Stromal cell of bone marrow (primary cell): ENCODE measurements around the gene FUCA1.

Experiments
- DNase-seq: peaks from one replicate; pipeline ENCODE4 v3.0.0-alpha.2; 2012; ENCODE audit warnings: low read depth

The FUCA1 gene

GRCh38 chr1:23801338-23801748 is 66.7 kb downstream of the FUCA1 start:
- no peak for DNase-seq

GRCh38 chr1:23800400-23801337 is 67.4 kb downstream of the FUCA1 start, which contains the start of gene GALE:
TSS of gene GALE (minus strand) at chr1:23800754. CDS start at chr1:23799007, 1,747 bp downstream.
- DNase-seq, result peak; percentile 90

- DNase-seq, result peak; percentile 31
These were observed 68.3 kb downstream of the FUCA1 start for GRCh38 chr1:23799570-23800399.

GRCh38 chr1:23799255-23799569 is 68.9 kb downstream of the FUCA1 start:
- no peak for DNase-seq

- DNase-seq, result no peak
These were observed 69.4 kb downstream of the FUCA1 start for GRCh38 chr1:23798662-23799142.

- no peak for DNase-seq
These were observed 70.3 kb downstream of the FUCA1 start for GRCh38 chr1:23797478-23798448.

GRCh38 chr1:23796466-23797271 is 71.4 kb downstream of the FUCA1 start:
- DNase-seq, result no peak

GRCh38 chr1:23795676-23796465 is 72.2 kb downstream of the FUCA1 start:
- DNase-seq, result no peak
